ENCODE measurements around the gene PLAAT3. TPM values are rescaled to one million over a fixed set of nuclear protein-coding genes. Genes with fewer than 3 reads are reported as not detected.

Gene PLAAT3
- polyA plus RNA-seq, 2 of the 4 experiments (the other 2 are of a cell fraction) = 39.5 to 65.2 TPM

GRCh38 chr11:63558459-63559157, 55.6 kb downstream of the PLAAT3 start:
- Histone ChIP-seq H3K4me1 (peaks cover 5% of the 10 kb centered on the region; the same call in 1 of the 3 replicates), H3K9me3 (no peaks in the 10 kb centered on the region), H3K27ac (no peak overlapping the region), H3K4me2 (no peak overlapping the region), H3K4me3 (no peak overlapping the region)
- DNase-seq (ENCODE audit: low read depth in 1 of 2, low spot score in 1 of 2) = no peak
- ChIA-PET POLR2A (no interaction called here), CTCF (interaction anchor here (0.5 to 0.6 kb wide), 2 partner anchors 25 to 141 kb away, joined by 3 read pairs; no protein-coding TSS in a partner anchor)
- TF ChIP-seq, protein P1, sequence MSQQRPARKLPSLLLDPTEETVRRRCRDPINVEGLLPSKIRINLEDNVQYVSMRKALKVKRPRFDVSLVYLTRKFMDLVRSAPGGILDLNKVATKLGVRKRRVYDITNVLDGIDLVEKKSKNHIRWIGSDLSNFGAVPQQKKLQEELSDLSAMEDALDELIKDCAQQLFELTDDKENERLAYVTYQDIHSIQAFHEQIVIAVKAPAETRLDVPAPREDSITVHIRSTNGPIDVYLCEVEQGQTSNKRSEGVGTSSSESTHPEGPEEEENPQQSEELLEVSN (IDR thresholded peaks at IDR 0.05; ENCODE audit: borderline replicate concordance, low read depth) = no peak
- TF ChIP-seq TFCP2L1 (CRISPR knock-in tag; IDR thresholded peaks at IDR 0.05) (no peak), RCOR1 (IDR thresholded peaks at IDR 0.05; ENCODE audit: low read depth, low read length) (no peak), NR3C1 (IDR thresholded peaks at IDR 0.05) (no peak), CBX2 (IDR thresholded peaks at IDR 0.05; ENCODE audit: borderline replicate concordance, low read depth) (no peak), EHMT2 (IDR thresholded peaks at IDR 0.05; ENCODE audit: low read depth) (no peak), SMC3 (IDR thresholded peaks at IDR 0.05) (no peak), RARB (CRISPR knock-in tag; IDR thresholded peaks at IDR 0.05) (no peak), HMGXB4 (CRISPR knock-in tag; IDR thresholded peaks at IDR 0.05; ENCODE audit: borderline replicate concordance) (no peak)
- ATAC-seq = no peak
- no peak for FAIRE-seq
- 83% methylated on average over 7 of the region's 7 CpGs for WGBS (ENCODE audit: missing lambda C conversion rate)

DNA sequence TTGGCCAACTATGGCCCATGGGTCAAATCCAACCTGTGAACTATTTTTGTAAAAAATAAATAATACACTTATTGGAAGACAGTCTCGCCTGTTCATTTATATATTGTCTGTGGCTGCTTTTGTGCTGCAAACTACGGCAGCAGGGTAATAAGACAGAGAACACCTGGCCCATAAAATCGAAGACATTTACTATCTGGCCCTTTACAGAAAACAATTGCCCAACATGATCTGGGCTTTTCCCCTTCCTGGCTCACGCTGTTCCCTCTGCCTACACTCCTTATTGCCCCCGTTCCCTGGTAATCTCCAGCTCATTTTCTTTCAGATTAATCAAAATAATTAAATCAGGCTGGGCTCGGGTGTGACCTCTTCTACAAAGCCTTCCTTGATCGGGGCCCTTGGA, 56.7 kb downstream of the PLAAT3 start:
- DNase-seq (ENCODE audit: low read depth in 1 of 2, low spot score in 1 of 2) (no peak), ATAC-seq (no peak), FAIRE-seq (no peak)
- ChIA-PET CTCF (no interaction called here), POLR2A (no interaction called here)
- TF ChIP-seq, protein P2, sequence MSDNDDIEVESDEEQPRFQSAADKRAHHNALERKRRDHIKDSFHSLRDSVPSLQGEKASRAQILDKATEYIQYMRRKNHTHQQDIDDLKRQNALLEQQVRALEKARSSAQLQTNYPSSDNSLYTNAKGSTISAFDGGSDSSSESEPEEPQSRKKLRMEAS (IDR thresholded peaks at IDR 0.05) = no peak
- WGBS (ENCODE audit: missing lambda C conversion rate) = 89% methylated on average over 7 of the region's 7 CpGs
- Histone ChIP-seq H3K4me2 (no peak overlapping the region), H3K27ac (no peak overlapping the region), H3K4me1 (peaks cover 5% of the 10 kb centered on the region; the same call in 1 of the 3 replicates), H3K4me3 (no peak overlapping the region), H3K9me3 (no peaks in the 10 kb centered on the region)

GRCh38 chr11:63556404-63557013, 57.7 kb downstream of the PLAAT3 start:
- no peak overlapping the region for H3K4me2 ChIP-seq
- peaks cover 5% of the 10 kb centered on the region; the same call in 1 of the 3 replicates for H3K4me1 ChIP-seq
- H3K27ac ChIP-seq = no peak overlapping the region
- no peak for DNase-seq (ENCODE audit: low read depth in 1 of 2, low spot score in 1 of 2)
- ChIA-PET CTCF (no interaction called here), POLR2A (no interaction called here)
- ATAC-seq = no peak
- H3K9me3 ChIP-seq = no peaks in the 10 kb centered on the region
- no peak for TF ChIP-seq RCOR1 (IDR thresholded peaks at IDR 0.05; ENCODE audit: low read depth, low read length)
- TF ChIP-seq TP53 (CRISPR knock-in tag; IDR thresholded peaks at IDR 0.05) = no peak
- no peak for TF ChIP-seq TFCP2L1 (CRISPR knock-in tag; IDR thresholded peaks at IDR 0.05)
- FAIRE-seq = no peak
- WGBS (ENCODE audit: missing lambda C conversion rate) = 70% methylated on average over 7 of the region's 7 CpGs
- no peak overlapping the region for H3K4me3 ChIP-seq

- DNase-seq (ENCODE audit: low read depth in 1 of 2, low spot score in 1 of 2) (no peak), FAIRE-seq (no peak), ATAC-seq (no peak)
- Histone ChIP-seq H3K4me3 (no peak overlapping the region), H3K9me3 (no peaks in the 10 kb centered on the region), H3K4me1 (no peaks in the 10 kb centered on the region), H3K27ac (no peak overlapping the region), H3K4me2 (no peak overlapping the region)
- 78% methylated on average over 4 of the region's 4 CpGs for WGBS (ENCODE audit: missing lambda C conversion rate)
- no peak for TF ChIP-seq HOXA7 (CRISPR knock-in tag; IDR thresholded peaks at IDR 0.05)
- no peak for TF ChIP-seq RCOR1 (IDR thresholded peaks at IDR 0.05; ENCODE audit: low read depth, low read length)
- TF ChIP-seq CBX8 (IDR thresholded peaks at IDR 0.05) = no peak
- no peak for TF ChIP-seq PHF8 (IDR thresholded peaks at IDR 0.05; ENCODE audit: borderline replicate concordance, low read depth)
- no peak for TF ChIP-seq POLR2A (IDR thresholded peaks at IDR 0.05; ENCODE audit: low read length)
- no peak for TF ChIP-seq JUNB (IDR thresholded peaks at IDR 0.05)
- TF ChIP-seq CEBPB (IDR thresholded peaks at IDR 0.05) = no peak
- no peak for TF ChIP-seq KDM5A (IDR thresholded peaks at IDR 0.05)
- no peak for TF ChIP-seq RAD21 (conservative IDR thresholded peaks at IDR 0.05 in 1 of 2, IDR thresholded peaks at IDR 0.05 in 1 of 2)
- no peak for TF ChIP-seq RFX5 (IDR thresholded peaks at IDR 0.05)
- TF ChIP-seq ZSCAN20 (CRISPR knock-in tag; IDR thresholded peaks at IDR 0.05) = no peak
- no peak for TF ChIP-seq HOXB5 (CRISPR knock-in tag; IDR thresholded peaks at IDR 0.05)
- no peak for TF ChIP-seq ATOH8 (CRISPR knock-in tag; IDR thresholded peaks at IDR 0.05; ENCODE audit: low read depth)
- no peak for TF ChIP-seq FOSL2 (IDR thresholded peaks at IDR 0.05)
- no peak for TF ChIP-seq FOSL2 (CRISPR knock-in tag; IDR thresholded peaks at IDR 0.05)
- no peak for TF ChIP-seq RARB (CRISPR knock-in tag; IDR thresholded peaks at IDR 0.05)
- no peak for TF ChIP-seq ZNF302 (CRISPR knock-in tag; IDR thresholded peaks at IDR 0.05)
- ChIA-PET CTCF (no interaction called here), POLR2A (no interaction called here)
Measured at GRCh38 chr11:63554877-63555223, 59.4 kb downstream of the PLAAT3 start.

All from A549 (cell line).